Measurements from ENCODE around the gene LTB. TPM values are rescaled to one million over a fixed set of nuclear protein-coding genes. Genes with fewer than 3 reads are reported as not detected.
"Not testable (repeated sequence)": the region's sequence is repeated elsewhere in the genome, so short reads cannot be mapped to it uniquely, and the experiment has no call there.

LTB gene
- polyA plus RNA-seq, 4 donors: 0.88 to 2.3 (median 2.0) TPM

- no peak for DNase-seq (ENCODE audit: low read depth in 4 of 4, low spot score in 2 of 4)
Observed at GRCh38 chr6:31609519-31610406, 27.5 kb upstream of the LTB start.

- DNase-seq (ENCODE audit: low read depth in 4 of 4, low spot score in 2 of 4): no peak
Observed at GRCh38 chr6:31607317-31607716, 25.1 kb upstream of the LTB start.

GRCh38 chr6:31597006-31597405 is 14.8 kb upstream of the LTB start:
- DNase-seq (ENCODE audit: low read depth in 4 of 4, low spot score in 2 of 4): no peak

GRCh38 chr6:31592396-31592771 is 10.2 kb upstream of the LTB start:
- no peak for DNase-seq (ENCODE audit: low read depth in 4 of 4, low spot score in 2 of 4)

- DNase-seq (ENCODE audit: low read depth in 4 of 4, low spot score in 2 of 4): not testable (repeated sequence)
Observed at GRCh38 chr6:31590691-31591090, 8.5 kb upstream of the LTB start.

- DNase-seq (ENCODE audit: low read depth in 4 of 4, low spot score in 2 of 4): no peak
Observed at GRCh38 chr6:31588871-31589650, 6.8 kb upstream of the LTB start.

- DNase-seq (ENCODE audit: low read depth in 4 of 4, low spot score in 2 of 4): no peak
Observed at GRCh38 chr6:31587791-31588777, 5.9 kb upstream of the LTB start.

GRCh38 chr6:31586599-31587281 is 4.5 kb upstream of the LTB start:
- DNase-seq (ENCODE audit: low read depth in 4 of 4, low spot score in 2 of 4): no peak

- DNase-seq (ENCODE audit: low read depth in 4 of 4, low spot score in 2 of 4): no peak
Observed at GRCh38 chr6:31586008-31586407, 3.8 kb upstream of the LTB start, which contains the start of gene LST1. LST1 (plus strand) TSS chr6:31586277; CDS start chr6:31587300, 1,023 bp downstream.

GRCh38 chr6:31585491-31585890 is 3.3 kb upstream of the LTB start:
- no peak for DNase-seq (ENCODE audit: low read depth in 4 of 4, low spot score in 2 of 4)

- peak in 1 of 4 donors; percentile 28 for DNase-seq (ENCODE audit: low read depth in 4 of 4, low spot score in 2 of 4)
Observed at GRCh38 chr6:31581434-31582229, 592 bp downstream of the LTB start.

GRCh38 chr6:31580807-31581433 is 1.3 kb downstream of the LTB start:
- DNase-seq (ENCODE audit: low read depth in 4 of 4, low spot score in 2 of 4): peak; percentile 63 to 80 (median 73)

- no peak for DNase-seq (ENCODE audit: low read depth in 4 of 4, low spot score in 2 of 4)
Observed at GRCh38 chr6:31580438-31580740, 1.8 kb downstream of the LTB start.

GRCh38 chr6:31579546-31580437 is 2.4 kb downstream of the LTB start:
- DNase-seq (ENCODE audit: low read depth in 4 of 4, low spot score in 2 of 4): no peak

GRCh38 chr6:31579119-31579505 is 3.1 kb downstream of the LTB start:
- no peak for DNase-seq (ENCODE audit: low read depth in 4 of 4, low spot score in 2 of 4)

GRCh38 chr6:31578184-31579118 is 3.8 kb downstream of the LTB start:
- DNase-seq (ENCODE audit: low read depth in 4 of 4, low spot score in 2 of 4): no peak

GRCh38 chr6:31577579-31577966 is 4.7 kb downstream of the LTB start:
- no peak for DNase-seq (ENCODE audit: low read depth in 4 of 4, low spot score in 2 of 4)
